T-helper 9 cell (primary cell): Measurements from ENCODE around the gene PYGO2.
A peak's percentile ranks its signal among the peaks of the same experiment; 100 is the strongest.
"Not testable (repeated sequence)": the region's sequence is repeated elsewhere in the genome, so short reads cannot be mapped to it uniquely, and the experiment has no call there.

Source experiments
- DNase-seq: peaks from one replicate; pipeline ENCODE4 v3.0.0-alpha.2; 2020

The PYGO2 gene

GRCh38 chr1:154977762-154978161 lies 16.2 kb upstream of the PYGO2 start:
- not testable (repeated sequence) for DNase-seq

- peak; percentile 38 for DNase-seq
These were observed 14.0 kb upstream of the PYGO2 start for GRCh38 chr1:154975409-154976059.

- DNase-seq = peak; percentile 88
These were observed 13.3 kb upstream of the PYGO2 start for GRCh38 chr1:154974808-154975408.

- DNase-seq = peak; percentile 91
These were observed 12.7 kb upstream of the PYGO2 start, which contains the start of gene CKS1B for GRCh38 chr1:154974102-154974807. Gene CKS1B (plus strand): TSS chr1:154974681. CDS start chr1:154974746, 65 bp downstream.

GRCh38 chr1:154973344-154974101 lies 11.9 kb upstream of the PYGO2 start:
- peak; percentile 90 for DNase-seq

- no peak for DNase-seq
These were observed 11.1 kb upstream of the PYGO2 start for GRCh38 chr1:154972517-154973343.

- DNase-seq = no peak
These were observed 10.6 kb upstream of the PYGO2 start for GRCh38 chr1:154972213-154972516.

- no peak for DNase-seq
These were observed 9.9 kb upstream of the PYGO2 start for GRCh38 chr1:154971341-154971998.

- no peak for DNase-seq
These were observed 9.2 kb upstream of the PYGO2 start, which contains the start of gene SHC1 for GRCh38 chr1:154970631-154971340. Gene SHC1 (minus strand): TSS chr1:154970747. CDS start chr1:154970526, 221 bp downstream.

- DNase-seq = no peak
These were observed 8.4 kb upstream of the PYGO2 start for GRCh38 chr1:154969860-154970452.

GRCh38 chr1:154969246-154969645 lies 7.7 kb upstream of the PYGO2 start:
- no peak for DNase-seq

- DNase-seq = no peak
These were observed 7.1 kb upstream of the PYGO2 start for GRCh38 chr1:154968731-154969130.

GRCh38 chr1:154967331-154967950 lies 5.9 kb upstream of the PYGO2 start:
- no peak for DNase-seq

GRCh38 chr1:154966111-154966510 lies 4.5 kb upstream of the PYGO2 start:
- no peak for DNase-seq

- no peak for DNase-seq
These were observed 2.8 kb upstream of the PYGO2 start for GRCh38 chr1:154964359-154964758.

- DNase-seq = no peak
These were observed 2.1 kb upstream of the PYGO2 start for GRCh38 chr1:154963643-154964042.

- no peak for DNase-seq
These were observed 1.3 kb upstream of the PYGO2 start for GRCh38 chr1:154962795-154963330.

GRCh38 chr1:154962156-154962749 lies 671 bp upstream of the PYGO2 start:
- DNase-seq = no peak

GRCh38 chr1:154960446-154961136 lies 991 bp downstream of the PYGO2 start:
- DNase-seq = no peak
